ENCODE results near the gene NSMCE3.

The NSMCE3 gene

DNA sequence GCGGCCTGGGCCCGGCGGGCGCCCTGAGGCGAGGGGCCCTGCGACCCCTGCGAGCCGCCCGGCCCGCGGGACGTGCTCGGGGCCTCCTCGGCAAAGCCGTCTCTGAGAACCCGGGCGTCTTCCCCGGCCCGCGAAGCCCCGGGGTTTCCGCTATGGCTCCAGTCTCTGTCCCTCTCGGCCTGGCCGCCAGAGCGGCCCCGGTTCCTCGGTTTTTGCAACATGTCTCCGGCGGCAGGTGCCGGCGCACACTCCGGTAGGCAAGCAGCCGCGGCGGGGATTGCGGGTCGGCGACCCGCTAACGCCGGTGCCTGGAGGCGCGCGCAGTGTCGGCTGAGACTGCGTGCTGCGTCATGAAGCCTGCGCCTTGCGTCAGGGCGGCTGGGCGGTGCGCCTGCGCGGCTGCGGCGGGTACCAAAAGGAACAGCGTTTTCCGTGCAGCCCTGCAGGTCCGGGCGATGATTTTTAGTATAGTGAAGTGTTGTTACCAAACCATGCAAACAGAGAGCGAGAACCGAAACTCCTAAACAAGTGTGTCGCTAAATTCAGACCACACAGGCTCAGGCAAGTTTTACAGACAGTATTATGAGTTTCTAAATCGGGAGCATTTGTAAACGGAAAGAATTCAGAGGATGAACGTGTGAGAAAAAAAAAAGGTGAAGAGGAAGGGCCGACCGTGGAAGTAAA lies at the start of gene NSMCE3:
TSS of gene NSMCE3 (minus strand) at position 338 of the 684 bp plus-strand sequence. CDS start at position 221, 117 bp downstream.
- H3K9ac ChIP-seq (ENCODE audit: low read length in 2 of 2), result peak within 1 kb of the TSS; percentile 90 to 92

GRCh38 chr15:29316422-29316821 lies 46.8 kb upstream of the NSMCE3 start:
- no peak overlapping the region for H3K27ac ChIP-seq (ENCODE audit: low read length)
- H3K4me3 ChIP-seq (ENCODE audit: low read length in 2 of 2), result no peak overlapping the region
- no peak overlapping the region for H3K9ac ChIP-seq (ENCODE audit: low read length in 2 of 2)
- H3K9me3 ChIP-seq (ENCODE audit: control insufficient read depth in 2 of 2, low read length in 2 of 2), result no peaks in the 10 kb centered on the region
- no peaks in the 10 kb centered on the region for H3K4me1 ChIP-seq (ENCODE audit: control insufficient read depth, insufficient read depth, low read length)
- H3K36me3 ChIP-seq (ENCODE audit: control insufficient read depth in 2 of 2, insufficient read depth in 2 of 2, low read length in 2 of 2), result no peaks in the 10 kb centered on the region
- no peaks in the 10 kb centered on the region for H3K27me3 ChIP-seq (ENCODE audit: control insufficient read depth in 1 of 2, insufficient read depth in 2 of 2, low read length in 2 of 2)

More for the DNA sequence above, at the start of gene NSMCE3:
- no peaks in the 10 kb centered on the region for H3K9me3 ChIP-seq (ENCODE audit: control insufficient read depth in 2 of 2, low read length in 2 of 2)
- H3K27ac ChIP-seq (ENCODE audit: low read length), result peak within 1 kb of the TSS; percentile 93
- peak within 1 kb of the TSS; percentile 82 to 98 for H3K4me3 ChIP-seq (ENCODE audit: low read length in 2 of 2)
- no peaks in the 10 kb centered on the region for H3K36me3 ChIP-seq (ENCODE audit: control insufficient read depth in 2 of 2, insufficient read depth in 2 of 2, low read length in 2 of 2)
- no peaks in the 10 kb centered on the region for H3K27me3 ChIP-seq (ENCODE audit: control insufficient read depth in 1 of 2, insufficient read depth in 2 of 2, low read length in 2 of 2)
- H3K4me1 ChIP-seq (ENCODE audit: control insufficient read depth, insufficient read depth, low read length), result peaks cover 6% of the 10 kb centered on the region

DNA sequence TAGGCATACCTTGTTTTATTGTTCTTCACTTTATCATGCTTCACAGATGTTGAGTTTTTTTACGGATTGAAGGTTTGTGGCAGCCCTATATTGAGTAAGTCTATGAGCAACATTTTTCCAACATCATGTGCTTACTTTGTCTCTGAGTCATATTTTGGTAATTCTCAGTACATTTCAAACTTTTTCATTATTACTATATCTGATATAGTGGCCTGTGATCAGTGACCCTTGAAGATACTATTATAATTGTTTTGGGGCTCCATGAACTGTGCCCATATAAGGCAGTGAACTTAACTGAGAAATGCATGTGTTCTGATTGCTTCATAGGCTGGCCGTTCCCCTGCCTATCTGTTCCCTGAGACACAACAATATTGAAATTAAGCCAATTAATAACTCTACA lies 42.8 kb upstream of the NSMCE3 start:
- Histone ChIP-seq H3K27me3 (ENCODE audit: control insufficient read depth in 1 of 2, insufficient read depth in 2 of 2, low read length in 2 of 2) (no peaks in the 10 kb centered on the region), H3K9me3 (ENCODE audit: control insufficient read depth in 2 of 2, low read length in 2 of 2) (no peaks in the 10 kb centered on the region), H3K9ac (ENCODE audit: low read length in 2 of 2) (no peak overlapping the region), H3K4me1 (ENCODE audit: control insufficient read depth, insufficient read depth, low read length) (no peaks in the 10 kb centered on the region), H3K36me3 (ENCODE audit: control insufficient read depth in 2 of 2, insufficient read depth in 2 of 2, low read length in 2 of 2) (no peaks in the 10 kb centered on the region), H3K27ac (ENCODE audit: low read length) (no peak overlapping the region), H3K4me3 (ENCODE audit: low read length in 2 of 2) (no peak overlapping the region)

DNA sequence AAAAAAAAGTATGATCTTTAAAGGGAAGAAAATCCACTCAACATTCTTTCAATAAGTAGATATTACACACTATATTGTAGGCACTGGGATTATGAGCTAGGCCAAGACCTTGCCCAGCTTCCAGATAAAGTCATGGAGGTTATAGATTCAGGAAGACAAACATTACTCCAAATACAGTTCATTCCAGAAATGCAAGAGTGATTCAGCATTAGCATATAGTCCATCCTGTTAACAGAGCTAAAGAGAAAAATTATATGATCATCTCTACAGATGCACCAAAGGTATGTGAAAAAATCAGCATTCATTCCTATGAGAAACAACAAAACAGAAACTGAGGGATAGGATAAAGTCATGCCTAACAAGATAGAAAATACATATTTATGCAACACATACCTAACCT lies 42.1 kb upstream of the NSMCE3 start:
- no peaks in the 10 kb centered on the region for H3K36me3 ChIP-seq (ENCODE audit: control insufficient read depth in 2 of 2, insufficient read depth in 2 of 2, low read length in 2 of 2)
- no peak overlapping the region for H3K27ac ChIP-seq (ENCODE audit: low read length)
- H3K4me3 ChIP-seq (ENCODE audit: low read length in 2 of 2), result no peak overlapping the region
- no peaks in the 10 kb centered on the region for H3K27me3 ChIP-seq (ENCODE audit: control insufficient read depth in 1 of 2, insufficient read depth in 2 of 2, low read length in 2 of 2)
- H3K9ac ChIP-seq (ENCODE audit: low read length in 2 of 2), result no peak overlapping the region
- no peaks in the 10 kb centered on the region for H3K9me3 ChIP-seq (ENCODE audit: control insufficient read depth in 2 of 2, low read length in 2 of 2)
- no peaks in the 10 kb centered on the region for H3K4me1 ChIP-seq (ENCODE audit: control insufficient read depth, insufficient read depth, low read length)

DNA sequence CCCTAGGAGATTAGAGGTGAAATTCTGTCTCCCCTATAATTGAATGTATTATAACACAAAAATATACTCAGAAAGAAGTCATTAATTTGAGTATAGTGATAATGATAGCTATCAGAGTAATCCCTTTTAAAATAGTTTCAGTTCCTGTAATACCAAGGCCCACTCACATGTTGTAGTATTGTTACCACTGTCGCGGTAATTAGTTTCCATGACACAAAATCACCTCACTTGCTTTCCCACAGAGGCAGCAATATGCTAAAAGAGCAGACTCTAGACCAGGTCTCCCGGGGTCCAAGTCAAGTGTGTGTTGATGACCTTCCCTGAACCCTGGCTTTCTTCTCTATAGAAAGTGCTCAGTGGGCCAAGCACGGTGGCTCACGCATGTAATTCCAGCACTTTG lies 39.5 kb upstream of the NSMCE3 start:
- no peaks in the 10 kb centered on the region for H3K27me3 ChIP-seq (ENCODE audit: control insufficient read depth in 1 of 2, insufficient read depth in 2 of 2, low read length in 2 of 2)
- H3K4me1 ChIP-seq (ENCODE audit: control insufficient read depth, insufficient read depth, low read length), result no peaks in the 10 kb centered on the region
- H3K9me3 ChIP-seq (ENCODE audit: control insufficient read depth in 2 of 2, low read length in 2 of 2), result no peaks in the 10 kb centered on the region
- H3K9ac ChIP-seq (ENCODE audit: low read length in 2 of 2), result no peak overlapping the region
- H3K4me3 ChIP-seq (ENCODE audit: low read length in 2 of 2), result no peak overlapping the region
- H3K36me3 ChIP-seq (ENCODE audit: control insufficient read depth in 2 of 2, insufficient read depth in 2 of 2, low read length in 2 of 2), result no peaks in the 10 kb centered on the region
- no peak overlapping the region for H3K27ac ChIP-seq (ENCODE audit: low read length)

- Histone ChIP-seq H3K9me3 (ENCODE audit: control insufficient read depth in 2 of 2, low read length in 2 of 2) (no peaks in the 10 kb centered on the region), H3K4me1 (ENCODE audit: control insufficient read depth, insufficient read depth, low read length) (no peaks in the 10 kb centered on the region), H3K9ac (ENCODE audit: low read length in 2 of 2) (no peak overlapping the region), H3K27ac (ENCODE audit: low read length) (no peak overlapping the region), H3K36me3 (ENCODE audit: control insufficient read depth in 2 of 2, insufficient read depth in 2 of 2, low read length in 2 of 2) (no peaks in the 10 kb centered on the region), H3K27me3 (ENCODE audit: control insufficient read depth in 1 of 2, insufficient read depth in 2 of 2, low read length in 2 of 2) (no peaks in the 10 kb centered on the region), H3K4me3 (ENCODE audit: low read length in 2 of 2) (no peak overlapping the region)
Measured at GRCh38 chr15:29308299-29308698, 38.7 kb upstream of the NSMCE3 start.

- Histone ChIP-seq H3K4me1 (ENCODE audit: control insufficient read depth, insufficient read depth, low read length) (no peaks in the 10 kb centered on the region), H3K9ac (ENCODE audit: low read length in 2 of 2) (no peak overlapping the region), H3K27me3 (ENCODE audit: control insufficient read depth in 1 of 2, insufficient read depth in 2 of 2, low read length in 2 of 2) (no peaks in the 10 kb centered on the region), H3K27ac (ENCODE audit: low read length) (no peak overlapping the region), H3K9me3 (ENCODE audit: control insufficient read depth in 2 of 2, low read length in 2 of 2) (no peaks in the 10 kb centered on the region), H3K36me3 (ENCODE audit: control insufficient read depth in 2 of 2, insufficient read depth in 2 of 2, low read length in 2 of 2) (no peaks in the 10 kb centered on the region), H3K4me3 (ENCODE audit: low read length in 2 of 2) (no peak overlapping the region)
Measured at GRCh38 chr15:29305556-29305955, 35.9 kb upstream of the NSMCE3 start.

DNA sequence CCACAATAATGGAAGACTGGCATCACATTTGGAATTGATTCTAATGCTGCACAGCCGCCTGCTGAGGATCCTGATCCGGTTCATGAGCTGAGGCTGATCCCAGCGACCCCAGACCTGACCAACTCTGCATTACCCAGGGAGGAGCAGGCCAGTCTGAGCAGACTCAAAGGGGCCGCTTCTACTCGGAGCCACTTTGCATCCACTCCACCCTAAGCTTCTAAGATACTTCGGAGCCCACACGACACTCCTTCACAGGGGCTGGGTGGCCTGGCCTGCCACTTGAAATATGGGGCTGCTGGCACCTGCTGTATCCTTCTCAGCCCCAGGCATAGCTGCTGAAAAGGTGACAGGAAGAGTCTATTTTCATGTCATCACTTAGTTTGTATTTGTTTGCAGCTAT lies 33.2 kb upstream of the NSMCE3 start:
- no peak overlapping the region for H3K9ac ChIP-seq (ENCODE audit: low read length in 2 of 2)
- no peaks in the 10 kb centered on the region for H3K27me3 ChIP-seq (ENCODE audit: control insufficient read depth in 1 of 2, insufficient read depth in 2 of 2, low read length in 2 of 2)
- no peaks in the 10 kb centered on the region for H3K36me3 ChIP-seq (ENCODE audit: control insufficient read depth in 2 of 2, insufficient read depth in 2 of 2, low read length in 2 of 2)
- no peaks in the 10 kb centered on the region for H3K4me1 ChIP-seq (ENCODE audit: control insufficient read depth, insufficient read depth, low read length)
- no peaks in the 10 kb centered on the region for H3K9me3 ChIP-seq (ENCODE audit: control insufficient read depth in 2 of 2, low read length in 2 of 2)
- H3K27ac ChIP-seq (ENCODE audit: low read length), result no peak overlapping the region
- H3K4me3 ChIP-seq (ENCODE audit: low read length in 2 of 2), result no peak overlapping the region

DNA sequence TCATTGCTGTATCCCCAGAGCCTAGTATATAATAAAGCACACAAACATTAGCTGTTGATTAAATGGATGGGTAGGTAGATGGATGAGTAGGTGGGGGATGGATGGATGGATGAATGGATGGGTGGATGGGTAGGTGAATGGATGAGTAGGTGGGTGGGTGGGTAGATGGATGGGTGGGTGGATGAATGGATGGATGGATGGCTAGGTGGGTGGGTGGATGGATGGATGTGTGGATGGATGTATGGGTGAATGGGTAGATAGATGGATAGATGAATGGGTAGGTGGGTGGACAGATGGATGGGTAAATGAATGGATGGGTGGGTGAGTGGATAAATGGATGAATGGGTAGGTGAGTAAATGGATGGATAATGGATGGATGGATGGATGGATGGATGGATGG lies 30.2 kb upstream of the NSMCE3 start:
- Histone ChIP-seq H3K9me3 (ENCODE audit: control insufficient read depth in 2 of 2, low read length in 2 of 2) (no peaks in the 10 kb centered on the region), H3K36me3 (ENCODE audit: control insufficient read depth in 2 of 2, insufficient read depth in 2 of 2, low read length in 2 of 2) (no peaks in the 10 kb centered on the region), H3K4me1 (ENCODE audit: control insufficient read depth, insufficient read depth, low read length) (peaks cover 4% of the 10 kb centered on the region), H3K27ac (ENCODE audit: low read length) (no peak overlapping the region), H3K9ac (ENCODE audit: low read length in 2 of 2) (no peak overlapping the region), H3K4me3 (ENCODE audit: low read length in 2 of 2) (no peak overlapping the region), H3K27me3 (ENCODE audit: control insufficient read depth in 1 of 2, insufficient read depth in 2 of 2, low read length in 2 of 2) (no peaks in the 10 kb centered on the region)

GRCh38 chr15:29299331-29299730 lies 29.7 kb upstream of the NSMCE3 start:
- Histone ChIP-seq H3K9me3 (ENCODE audit: control insufficient read depth in 2 of 2, low read length in 2 of 2) (no peaks in the 10 kb centered on the region), H3K4me1 (ENCODE audit: control insufficient read depth, insufficient read depth, low read length) (peaks cover 6% of the 10 kb centered on the region), H3K27me3 (ENCODE audit: control insufficient read depth in 1 of 2, insufficient read depth in 2 of 2, low read length in 2 of 2) (no peaks in the 10 kb centered on the region), H3K9ac (ENCODE audit: low read length in 2 of 2) (no peak overlapping the region), H3K27ac (ENCODE audit: low read length) (no peak overlapping the region), H3K36me3 (ENCODE audit: control insufficient read depth in 2 of 2, insufficient read depth in 2 of 2, low read length in 2 of 2) (no peaks in the 10 kb centered on the region), H3K4me3 (ENCODE audit: low read length in 2 of 2) (no peak overlapping the region)

DNA sequence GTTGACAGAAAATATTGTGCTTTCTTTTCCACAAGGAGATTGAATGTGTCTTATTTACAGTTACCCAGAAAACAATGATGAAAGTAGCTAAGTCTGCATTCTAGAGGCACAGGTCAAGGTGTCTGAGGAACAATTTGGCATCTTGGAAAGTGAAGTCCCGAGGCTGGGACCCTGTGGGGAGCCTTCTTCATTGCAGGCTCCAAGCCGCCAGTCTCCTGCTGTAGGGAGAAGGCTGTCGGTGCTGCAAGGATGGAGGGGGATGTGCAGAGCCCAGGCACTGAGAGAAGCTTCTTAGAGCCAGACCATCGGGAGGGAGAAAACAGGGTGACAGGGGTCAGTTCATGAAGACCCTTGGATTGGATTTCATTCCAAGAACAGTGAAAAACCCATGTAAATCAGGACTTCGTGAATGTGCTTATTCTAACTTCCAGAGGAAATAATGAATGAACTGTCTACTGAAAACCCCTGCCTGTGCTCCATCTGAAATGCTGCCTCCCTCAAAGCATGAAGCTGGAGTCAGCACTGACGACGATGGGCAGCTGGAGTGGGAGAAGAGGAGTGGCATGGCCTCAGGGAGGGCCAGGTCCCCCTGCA lies 25.2 kb upstream of the NSMCE3 start:
- Histone ChIP-seq H3K36me3 (ENCODE audit: control insufficient read depth in 2 of 2, insufficient read depth in 2 of 2, low read length in 2 of 2) (no peaks in the 10 kb centered on the region), H3K27ac (ENCODE audit: low read length) (no peak overlapping the region), H3K27me3 (ENCODE audit: control insufficient read depth in 1 of 2, insufficient read depth in 2 of 2, low read length in 2 of 2) (no peaks in the 10 kb centered on the region), H3K4me1 (ENCODE audit: control insufficient read depth, insufficient read depth, low read length) (peaks cover 6% of the 10 kb centered on the region), H3K9ac (ENCODE audit: low read length in 2 of 2) (no peak overlapping the region), H3K4me3 (ENCODE audit: low read length in 2 of 2) (no peak overlapping the region), H3K9me3 (ENCODE audit: control insufficient read depth in 2 of 2, low read length in 2 of 2) (no peaks in the 10 kb centered on the region)

Measured in stomach smooth muscle (tissue), 2 donors.